HG03103 (cell line): ENCODE measurements around the gene MYH15.
"Not testable (repeated sequence)": the region's sequence is repeated elsewhere in the genome, so short reads cannot be mapped to it uniquely, and the experiment has no call there.

Experiments used
- ATAC-seq: cut with Tn5 transposase; IDR thresholded peaks from one replicate; pipeline ENCODE4 v1.9.1; 2021; ENCODE audit warnings: low read depth; ENCODE audit not compliant: unreplicated experiment

MYH15 gene

GRCh38 chr3:108393128-108393900 is 117.1 kb downstream of the MYH15 start:
- ATAC-seq = no peak

- no peak for ATAC-seq
These were observed 118.3 kb downstream of the MYH15 start for GRCh38 chr3:108391917-108392593.

- ATAC-seq = no peak
These were observed 121.0 kb downstream of the MYH15 start for GRCh38 chr3:108389372-108389771.

- peak; percentile 65 for ATAC-seq
These were observed 122.0 kb downstream of the MYH15 start for GRCh38 chr3:108388136-108389132.

- ATAC-seq = no peak
These were observed 123.3 kb downstream of the MYH15 start for GRCh38 chr3:108387063-108387462.

- ATAC-seq = no peak
These were observed 127.1 kb downstream of the MYH15 start for GRCh38 chr3:108383306-108383705.

GRCh38 chr3:108381529-108382140 is 128.8 kb downstream of the MYH15 start:
- ATAC-seq = no peak

GRCh38 chr3:108380128-108380795 is 130.1 kb downstream of the MYH15 start:
- no peak for ATAC-seq

GRCh38 chr3:108378952-108379342 is 131.4 kb downstream of the MYH15 start:
- not testable (repeated sequence) for ATAC-seq

GRCh38 chr3:108378153-108378951 is 132.0 kb downstream of the MYH15 start:
- no peak for ATAC-seq

GRCh38 chr3:108377384-108377783 is 133.0 kb downstream of the MYH15 start:
- no peak for ATAC-seq

GRCh38 chr3:108376026-108376425 is 134.4 kb downstream of the MYH15 start:
- no peak for ATAC-seq

GRCh38 chr3:108359011-108359410 is 151.4 kb downstream of the MYH15 start:
- no peak for ATAC-seq

GRCh38 chr3:108357042-108357441 is 153.4 kb downstream of the MYH15 start:
- no peak for ATAC-seq

- ATAC-seq = no peak
These were observed 155.8 kb downstream of the MYH15 start for GRCh38 chr3:108354562-108354961.

GRCh38 chr3:108352176-108352575 is 158.2 kb downstream of the MYH15 start:
- ATAC-seq = no peak

GRCh38 chr3:108346301-108347227 is 163.8 kb downstream of the MYH15 start:
- ATAC-seq = no peak
